GM23248 (cell line): ENCODE data around the gene GRB14.

Source experiments
- EZH2 ChIP-seq: fragments of 200-600 bp; sonication (generic); IDR thresholded peaks from 2 replicates; pipeline ENCODE4 v1.6.1; 2018; ENCODE audit warnings: antibody characterized with exemption, mild to moderate bottlenecking; ENCODE audit not compliant: insufficient read depth, poor library complexity, severe bottlenecking
- EZH2phosphoT487 ChIP-seq: fragments of 200-600 bp; sonication (generic); IDR thresholded peaks from 2 replicates; pipeline ENCODE4 v1.6.1; 2018; ENCODE audit warnings: antibody characterized with exemption, moderate library complexity, mild to moderate bottlenecking, low read depth; ENCODE audit not compliant: insufficient read depth

- TF ChIP-seq EZH2, result no peak
- TF ChIP-seq EZH2phosphoT487, result no peak
Measured at GRCh38 chr2:164600763-164601162, 20.5 kb downstream of the GRB14 start.
